Measurements from ENCODE around the gene LGR4. TPM values are rescaled to one million over a fixed set of nuclear protein-coding genes. Genes with fewer than 3 reads are reported as not detected.

LGR4 gene
- total and polyA plus RNA-seq, 2 of the 13 experiments (the other 11 are each of a cell fraction or from before 2014, with no cell fraction given): 42.1 to 68.7 TPM

- Histone ChIP-seq H2AFZ (ENCODE audit: low read length) (no peak overlapping the region), H3K27me3 (ENCODE audit: control insufficient read depth in 1 of 2, insufficient read depth in 2 of 2, low read length in 2 of 2) (no peaks in the 10 kb centered on the region), H4K20me1 (ENCODE audit: insufficient read depth, low read length) (peaks cover 15% of the 10 kb centered on the region; the same call in 1 of the 2 replicates), H3K4me3 (replicated peaks in 1 of 3; ENCODE audit: insufficient read depth in 1 of 3, low read depth in 2 of 3, low read length in 3 of 3) (no peak overlapping the region), H3K4me1 (ENCODE audit: insufficient read depth, low read length) (peaks cover 95% of the 10 kb centered on the region), H3K79me2 (ENCODE audit: insufficient read depth, low read length) (peaks cover 100% of the 10 kb centered on the region), H3K27ac (ENCODE audit: extremely low read length, insufficient read depth, low read length) (no peak overlapping the region), H3K9ac (ENCODE audit: insufficient read depth, low read depth, low read length) (no peak overlapping the region), H3K36me3 (replicated peaks in 1 of 2; ENCODE audit: control insufficient read depth in 1 of 2, insufficient read depth in 2 of 2, low read length in 2 of 2) (peaks cover 0 to 1% of the 10 kb centered on the region in 2 experiments; a peak in 2 of 5 replicates), H3K9me3 (ENCODE audit: low read length) (no peaks in the 10 kb centered on the region), H3K4me2 (ENCODE audit: low read depth, low read length) (no peak overlapping the region)
- ATAC-seq: no peak
- DNase-seq (ENCODE audit: low spot score): no peak
- in situ Hi-C loops (cut with HindIII; ENCODE audit: extremely low pct_ligation_motif_present, low pct_unique_long_range_greater_than_20kb) (no loop called here), intact Hi-C loops (cut with micrococcal nuclease; ENCODE audit: unreplicated experiment) (no loop called here)
- ChIA-PET POLR2A (no interaction called here), CTCF (ENCODE audit: low intra/inter-chr PET ratio, low total read pairs) (no interaction called here)
- BruUV-seq (replicated peaks): no TSS peak
- TF ChIP-seq POGZ (CRISPR knock-in tag; IDR thresholded peaks at IDR 0.05) (no peak), ZNF468 (CRISPR knock-in tag; IDR thresholded peaks at IDR 0.05) (no peak), KDM1A (CRISPR knock-in tag; IDR thresholded peaks at IDR 0.05) (no peak), ZNF343 (CRISPR knock-in tag; IDR thresholded peaks at IDR 0.05) (no peak), JUNB (CRISPR knock-in tag; IDR thresholded peaks at IDR 0.05; ENCODE audit: borderline replicate concordance) (no peak), SAP130 (CRISPR knock-in tag; IDR thresholded peaks at IDR 0.05; ENCODE audit: low read depth) (no peak), CREM (IDR thresholded peaks at IDR 0.05) (no peak), CREM (CRISPR knock-in tag; IDR thresholded peaks at IDR 0.05) (no peak), IRX3 (CRISPR knock-in tag; IDR thresholded peaks at IDR 0.05; ENCODE audit: borderline replicate concordance, low read depth) (no peak), PLSCR1 (CRISPR knock-in tag; IDR thresholded peaks at IDR 0.05; ENCODE audit: borderline replicate concordance) (no peak), SETDB1 (CRISPR knock-in tag; IDR thresholded peaks at IDR 0.05; ENCODE audit: borderline replicate concordance) (no peak), ZFP90 (CRISPR knock-in tag; IDR thresholded peaks at IDR 0.05; ENCODE audit: borderline replicate concordance) (no peak), ZNF280B (CRISPR knock-in tag; IDR thresholded peaks at IDR 0.05; ENCODE audit: borderline replicate concordance) (no peak), ZFP41 (CRISPR knock-in tag; IDR thresholded peaks at IDR 0.05; ENCODE audit: borderline replicate concordance) (no peak)
- TF ChIP-seq, protein P1, sequence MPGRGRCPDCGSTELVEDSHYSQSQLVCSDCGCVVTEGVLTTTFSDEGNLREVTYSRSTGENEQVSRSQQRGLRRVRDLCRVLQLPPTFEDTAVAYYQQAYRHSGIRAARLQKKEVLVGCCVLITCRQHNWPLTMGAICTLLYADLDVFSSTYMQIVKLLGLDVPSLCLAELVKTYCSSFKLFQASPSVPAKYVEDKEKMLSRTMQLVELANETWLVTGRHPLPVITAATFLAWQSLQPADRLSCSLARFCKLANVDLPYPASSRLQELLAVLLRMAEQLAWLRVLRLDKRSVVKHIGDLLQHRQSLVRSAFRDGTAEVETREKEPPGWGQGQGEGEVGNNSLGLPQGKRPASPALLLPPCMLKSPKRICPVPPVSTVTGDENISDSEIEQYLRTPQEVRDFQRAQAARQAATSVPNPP (CRISPR knock-in tag; IDR thresholded peaks at IDR 0.05): no peak
- TF ChIP-seq, protein P2, sequence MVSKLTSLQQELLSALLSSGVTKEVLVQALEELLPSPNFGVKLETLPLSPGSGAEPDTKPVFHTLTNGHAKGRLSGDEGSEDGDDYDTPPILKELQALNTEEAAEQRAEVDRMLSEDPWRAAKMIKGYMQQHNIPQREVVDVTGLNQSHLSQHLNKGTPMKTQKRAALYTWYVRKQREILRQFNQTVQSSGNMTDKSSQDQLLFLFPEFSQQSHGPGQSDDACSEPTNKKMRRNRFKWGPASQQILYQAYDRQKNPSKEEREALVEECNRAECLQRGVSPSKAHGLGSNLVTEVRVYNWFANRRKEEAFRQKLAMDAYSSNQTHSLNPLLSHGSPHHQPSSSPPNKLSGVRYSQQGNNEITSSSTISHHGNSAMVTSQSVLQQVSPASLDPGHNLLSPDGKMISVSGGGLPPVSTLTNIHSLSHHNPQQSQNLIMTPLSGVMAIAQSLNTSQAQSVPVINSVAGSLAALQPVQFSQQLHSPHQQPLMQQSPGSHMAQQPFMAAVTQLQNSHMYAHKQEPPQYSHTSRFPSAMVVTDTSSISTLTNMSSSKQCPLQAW (CRISPR knock-in tag; IDR thresholded peaks at IDR 0.05): no peak
- FAIRE-seq: no peak
- WGBS (ENCODE audit: low lambda C conversion rate): 98% methylated on average over 2 of the region's 2 CpGs
Measured at GRCh38 chr11:27458182-27458581, 14.4 kb downstream of the LGR4 start.

Data from HepG2 (cell line).